Fibroblast of lung (primary cell): Measurements from ENCODE around the gene IFNA10. TPM values are rescaled to one million over a fixed set of nuclear protein-coding genes. Genes with fewer than 3 reads are reported as not detected.
"Not testable (repeated sequence)": the region's sequence is repeated elsewhere in the genome, so short reads cannot be mapped to it uniquely, and the experiment has no call there.

Experiments used
- DNase-seq, 2 donors: peaks; one replicate each; pipeline versions ENCODE4 v3.0.0 to v3.0.0-alpha.2; 2010; ENCODE audit warnings: low read depth in 2 of 2
- H2AFZ ChIP-seq: 2 replicates; pipeline ENCODE4 v1.5.1; 2012; ENCODE audit warnings: low read length, control low read depth, inconsistent platforms
- H3K27ac ChIP-seq: 2 replicates; pipeline ENCODE4 v1.5.1; 2011; ENCODE audit warnings: low read length, control low read depth; ENCODE audit not compliant: insufficient read depth
- H3K27me3 ChIP-seq: 2 replicates; pipeline ENCODE4 v1.5.1; 2011; ENCODE audit warnings: mild to moderate bottlenecking, low read length; ENCODE audit not compliant: control insufficient read depth, insufficient read depth
- H3K36me3 ChIP-seq: 2 replicates; pipeline ENCODE4 v1.5.1; 2011; ENCODE audit warnings: low read length; ENCODE audit not compliant: control insufficient read depth, insufficient read depth
- H3K4me1 ChIP-seq: 2 replicates; pipeline ENCODE4 v1.5.1; 2011; ENCODE audit warnings: low read length; ENCODE audit not compliant: control insufficient read depth, insufficient read depth; ENCODE audit errors: extremely low read depth
- H3K4me2 ChIP-seq: 2 replicates; pipeline ENCODE4 v1.5.1; 2011; ENCODE audit warnings: low read length, control low read depth; ENCODE audit not compliant: insufficient read depth; ENCODE audit errors: extremely low read depth
- H3K4me3 ChIP-seq, 4 experiments: fragments of 200-600 bp in 1 of 4; sonication (generic) in 1 of 4; replicated peaks in 1 of 4; 2 replicates each; pipeline ENCODE4 v1.5.1; 2011 to 2016; ENCODE audit warnings: low read length in 4 of 4, low read depth in 3 of 4, mild to moderate bottlenecking in 3 of 4, control low read depth in 2 of 4, inconsistent platforms in 1 of 4, mixed read lengths in 1 of 4; ENCODE audit not compliant: insufficient read depth in 1 of 4; ENCODE audit errors: control extremely low read depth in 1 of 4
- H3K79me2 ChIP-seq: 2 replicates; pipeline ENCODE4 v1.5.1; 2012; ENCODE audit warnings: mild to moderate bottlenecking, low read length, inconsistent platforms; ENCODE audit not compliant: control insufficient read depth, insufficient read depth
- H3K9ac ChIP-seq: 2 replicates; pipeline ENCODE4 v1.5.1; 2011; ENCODE audit warnings: mild to moderate bottlenecking, low read length, control low read depth; ENCODE audit not compliant: insufficient read depth
- H3K9me3 ChIP-seq: 2 replicates; pipeline ENCODE4 v1.5.1; 2012; ENCODE audit warnings: low read depth, low read length; ENCODE audit not compliant: control insufficient read depth, insufficient read depth
- H4K20me1 ChIP-seq: 2 replicates; pipeline ENCODE4 v1.5.1; 2011; ENCODE audit warnings: low read length; ENCODE audit not compliant: control insufficient read depth, insufficient read depth; ENCODE audit errors: extremely low read depth
- CTCF ChIP-seq, 2 donors: IDR thresholded peaks in 1 of 2; conservative IDR thresholded peaks in 1 of 2; 1 replicate in 1 of 2; 2 replicates in 1 of 2; pipeline ENCODE4 v1.5.1; 2011 to 2012; ENCODE audit warnings: low read length in 2 of 2, control low read depth in 1 of 2, inconsistent platforms in 1 of 2, low read depth in 1 of 2, mild to moderate bottlenecking in 1 of 2
- EZH2 ChIP-seq: IDR thresholded peaks from 2 replicates; pipeline ENCODE4 v1.5.1; 2012; ENCODE audit warnings: low read length, control low read depth, mild to moderate bottlenecking; ENCODE audit errors: missing control alignments
- polyA plus RNA-seq, 2 donors: library from polyadenylated mRNA; depleted of rRNA in 1 of 2; stranded (reverse) in 1 of 2; unstranded in 1 of 2; fragments of >200 nt; gene quantifications; 2 replicates each; pipeline ENCODE4 v1.2.1, GENCODE V29; 2011 to 2012; ENCODE audit warnings: missing spikeins in 1 of 2
- total RNA-seq: library from RNA; depleted of rRNA; stranded (reverse); fragments of >200 nt; gene quantifications from 2 replicates; pipeline ENCODE4 v1.2.1, GENCODE V29; 2014

Gene IFNA10
- total and polyA plus RNA-seq, 2 donors (not counting 1 experiment from before 2014, with no cell fraction given): not detected

DNA sequence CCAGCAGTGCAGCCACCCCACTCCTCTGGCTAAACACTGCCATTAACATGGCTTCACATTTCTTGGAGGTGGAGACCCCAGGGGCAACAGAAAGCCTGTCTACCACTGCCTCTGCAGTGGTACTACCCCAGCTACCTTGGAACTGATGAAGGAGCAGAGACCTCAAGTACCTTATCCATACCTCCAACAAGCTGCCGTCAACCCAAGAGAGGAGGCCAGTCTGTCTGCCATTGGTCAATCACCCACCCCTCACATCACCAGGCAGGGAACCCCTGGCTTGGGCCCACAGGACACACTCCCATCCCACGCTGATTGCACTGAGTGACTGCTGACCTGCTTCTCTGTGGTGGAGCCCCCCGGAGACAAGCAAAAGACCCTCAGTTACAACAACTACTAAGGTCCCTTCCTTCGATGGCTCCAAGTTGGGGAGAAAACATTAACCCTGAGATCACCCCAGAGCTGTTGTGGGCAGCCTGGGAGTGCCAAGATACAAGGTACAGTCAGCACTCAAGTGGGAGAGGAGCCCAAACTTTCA, 27.3 kb upstream of the IFNA10 start:
- Histone ChIP-seq H4K20me1 (no peaks in the 10 kb centered on the region), H3K9me3 (no peaks in the 10 kb centered on the region), H3K4me3 (no peak overlapping the region), H3K4me1 (no peaks in the 10 kb centered on the region), H3K27ac (no peak overlapping the region), H3K79me2 (no peaks in the 10 kb centered on the region), H3K36me3 (no peaks in the 10 kb centered on the region), H3K4me2 (no peak overlapping the region), H2AFZ (no peak overlapping the region), H3K27me3 (no peaks in the 10 kb centered on the region), H3K9ac (no peak overlapping the region)
- no peak for DNase-seq
- no peak for TF ChIP-seq CTCF (conservative IDR thresholded peaks at IDR 0.05 in 1 of 2, IDR thresholded peaks at IDR 0.05 in 1 of 2; ENCODE audit: low read depth in 1 of 2, low read length in 2 of 2)
- no peak for TF ChIP-seq EZH2

DNA sequence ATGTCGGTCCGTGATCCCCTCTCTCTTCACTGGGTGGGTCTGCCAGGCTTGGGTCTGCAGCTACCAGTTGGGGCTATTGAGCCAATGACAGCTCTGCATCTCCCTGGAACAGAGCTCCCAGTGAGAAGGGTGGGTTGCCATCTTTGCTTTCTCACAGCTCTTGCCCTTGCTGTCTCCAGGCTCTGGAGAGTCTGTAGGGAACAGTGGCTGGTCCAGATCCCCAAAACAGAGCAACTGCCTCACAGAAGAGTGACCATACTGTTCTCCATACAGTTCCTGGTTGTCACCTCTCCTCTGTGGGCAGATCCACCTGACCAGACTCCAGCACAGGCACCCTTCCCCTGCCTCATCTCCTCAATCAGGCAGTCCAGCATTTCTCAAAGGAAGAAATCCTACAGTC, 26.3 kb upstream of the IFNA10 start:
- no peak for DNase-seq
- no peak overlapping the region for H3K9ac ChIP-seq
- no peaks in the 10 kb centered on the region for H3K79me2 ChIP-seq
- TF ChIP-seq CTCF (conservative IDR thresholded peaks at IDR 0.05 in 1 of 2, IDR thresholded peaks at IDR 0.05 in 1 of 2; ENCODE audit: low read depth in 1 of 2, low read length in 2 of 2) (no peak), EZH2 (no peak)
- H3K4me1 ChIP-seq: no peaks in the 10 kb centered on the region
- H3K36me3 ChIP-seq: no peaks in the 10 kb centered on the region
- no peaks in the 10 kb centered on the region for H4K20me1 ChIP-seq
- no peak overlapping the region for H2AFZ ChIP-seq
- no peak overlapping the region for H3K4me3 ChIP-seq
- no peak overlapping the region for H3K4me2 ChIP-seq
- no peak overlapping the region for H3K27ac ChIP-seq
- no peaks in the 10 kb centered on the region for H3K9me3 ChIP-seq
- H3K27me3 ChIP-seq: no peaks in the 10 kb centered on the region

- H3K9ac ChIP-seq: no peak within 1 kb of the TSS
- H3K4me1 ChIP-seq: no peaks in the 10 kb centered on the region
- H3K79me2 ChIP-seq: no peaks in the 10 kb centered on the region
- H4K20me1 ChIP-seq: no peaks in the 10 kb centered on the region
- DNase-seq: no peak
- H3K9me3 ChIP-seq: no peaks in the 10 kb centered on the region
- no peak within 1 kb of the TSS for H3K4me3 ChIP-seq
- no peak within 1 kb of the TSS for H2AFZ ChIP-seq
- TF ChIP-seq CTCF (conservative IDR thresholded peaks at IDR 0.05 in 1 of 2, IDR thresholded peaks at IDR 0.05 in 1 of 2; ENCODE audit: low read depth in 1 of 2, low read length in 2 of 2) (no peak), EZH2 (no peak)
- no peaks in the 10 kb centered on the region for H3K27me3 ChIP-seq
- H3K36me3 ChIP-seq: no peaks in the 10 kb centered on the region
- no peak within 1 kb of the TSS for H3K27ac ChIP-seq
- H3K4me2 ChIP-seq: no peak within 1 kb of the TSS
These were observed 21.2 kb upstream of the IFNA10 start, which contains the start of gene IFNA17 for GRCh38 chr9:21228122-21228521. Gene IFNA17 (minus strand): TSS chr9:21228222. CDS start chr9:21228173, 49 bp downstream.

- H3K4me3 ChIP-seq: not testable (repeated sequence)
These were observed 10.3 kb upstream of the IFNA10 start, which contains the start of gene IFNA16 for GRCh38 chr9:21217211-21217610. Gene IFNA16 (minus strand): TSS chr9:21217311. CDS start chr9:21217305, 6 bp downstream.

More at GRCh38 chr9:21217211-21217610, 10.3 kb upstream of the IFNA10 start, which contains the start of gene IFNA16:
- not testable (repeated sequence) for H3K36me3 ChIP-seq, H3K4me1 ChIP-seq, DNase-seq, H4K20me1 ChIP-seq, H2AFZ ChIP-seq, H3K4me2 ChIP-seq, H3K27me3 ChIP-seq, H3K27ac ChIP-seq, H3K9me3 ChIP-seq, H3K9ac ChIP-seq, H3K79me2 ChIP-seq
